Melanocyte of skin (primary cell): ENCODE results near the gene SRP9. TPM values are rescaled to one million over a fixed set of nuclear protein-coding genes. Genes with fewer than 3 reads are reported as not detected.

Experiments used
- small RNA-seq, 2 donors: library from RNA; depleted of rRNA; stranded (forward); fragments of <200 nt; gene quantifications; one replicate each; pipeline ENCODE3, GENCODE V24; 2012
- total RNA-seq, 2 donors: library from RNA; depleted of rRNA; stranded (reverse); fragments of >200 nt; gene quantifications; 2 replicates each; pipeline ENCODE4 v1.2.3, GENCODE V29; 2012

The SRP9 gene
- 100 to 1,000 TPM; 129 to 187 TPM for total RNA-seq

GRCh38 chr1:225777583-225778336, at the start of gene SRP9:
Gene SRP9, plus strand, starts transcription at chr1:225777826. Its CDS starts 115 bp downstream, at chr1:225777941.

GRCh38 chr1:225809842-225810578, 32.4 kb downstream of the SRP9 start, which contains the start of gene EPHX1:
Gene EPHX1, plus strand, starts transcription at chr1:225810124. Its CDS starts 18,606 bp downstream, at chr1:225828730.

Small RNA genes within 50 kb of the gene (small RNA-seq; reads per million reads assigned to genes)
- gene RNU6-1304P = 0 reads per million in 2 donors

Other genes with a start within 250 kb of the SRP9 start
- 10 to 100 TPM; 32.7 to 51.3 TPM for gene ENAH, start 124.7 kb upstream of the SRP9 start, total RNA-seq
- 10 to 100 TPM; 44.4 to 56.6 TPM for gene EPHX1, start 32.3 kb downstream of the SRP9 start, total RNA-seq
- gene TMEM63A, start 104.6 kb downstream of the SRP9 start, total RNA-seq = 10 to 100 TPM; 22.0 to 26.0 TPM
- not detected for gene LEFTY1, start 111.3 kb downstream of the SRP9 start, total RNA-seq
- gene PYCR2, start 146.4 kb downstream of the SRP9 start, total RNA-seq = 10 to 100 TPM; 36.8 to 37.3 TPM
- not detected for gene LEFTY2, start 163.4 kb downstream of the SRP9 start, total RNA-seq
- 10 to 100 TPM; 14.8 to 26.3 TPM for gene SDE2, start 221.5 kb downstream of the SRP9 start, total RNA-seq